MM.1S (cell line): Measurements from ENCODE around the gene FBXW7.

Source experiments
- CTCF ChIP-seq: fragments of 300-600 bp; sonication (generic); IDR thresholded peaks from 2 replicates; pipeline ENCODE4 v1.5.1; 2016; ENCODE audit warnings: antibody characterized with exemption, low read length, mixed read lengths
- EZH2 ChIP-seq: fragments of 300-600 bp; sonication (generic); optimal IDR thresholded peaks from 2 replicates; pipeline ENCODE3; 2017; ENCODE audit warnings: low read depth, mild to moderate bottlenecking, antibody characterized with exemption, low read length, mixed read lengths

GRCh38 chr4:152459326-152459725, 76.6 kb downstream of the FBXW7 start:
- TF ChIP-seq EZH2 (no peak), CTCF (no peak)
